ENCODE data around the gene VAV2. TPM values are rescaled to one million over a fixed set of nuclear protein-coding genes. Genes with fewer than 3 reads are reported as not detected.

Gene VAV2
- total RNA-seq, 1 donor from 2014 or later: 80.6 TPM

DNA sequence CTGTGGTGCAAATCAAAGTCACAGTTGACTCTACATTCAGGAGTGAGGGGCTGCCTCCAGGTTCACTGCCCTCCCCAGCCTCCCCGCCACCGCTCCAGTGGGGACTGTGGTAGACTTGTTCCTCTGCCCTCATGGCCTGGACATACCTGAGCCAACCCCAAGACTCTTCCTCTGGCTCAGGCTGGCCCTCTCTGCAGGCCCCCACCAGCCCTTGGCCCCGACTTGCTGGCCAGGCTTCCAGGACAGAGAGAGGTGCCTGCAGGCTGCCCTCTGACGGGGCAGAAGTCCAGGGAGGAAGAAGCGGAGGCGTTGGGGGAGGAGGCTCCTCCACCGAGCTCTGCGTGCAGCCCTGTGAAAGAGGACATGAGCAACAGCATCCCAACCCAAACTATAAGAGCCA lies 251.2 kb downstream of the VAV2 start:
- TF ChIP-seq, protein P1, sequence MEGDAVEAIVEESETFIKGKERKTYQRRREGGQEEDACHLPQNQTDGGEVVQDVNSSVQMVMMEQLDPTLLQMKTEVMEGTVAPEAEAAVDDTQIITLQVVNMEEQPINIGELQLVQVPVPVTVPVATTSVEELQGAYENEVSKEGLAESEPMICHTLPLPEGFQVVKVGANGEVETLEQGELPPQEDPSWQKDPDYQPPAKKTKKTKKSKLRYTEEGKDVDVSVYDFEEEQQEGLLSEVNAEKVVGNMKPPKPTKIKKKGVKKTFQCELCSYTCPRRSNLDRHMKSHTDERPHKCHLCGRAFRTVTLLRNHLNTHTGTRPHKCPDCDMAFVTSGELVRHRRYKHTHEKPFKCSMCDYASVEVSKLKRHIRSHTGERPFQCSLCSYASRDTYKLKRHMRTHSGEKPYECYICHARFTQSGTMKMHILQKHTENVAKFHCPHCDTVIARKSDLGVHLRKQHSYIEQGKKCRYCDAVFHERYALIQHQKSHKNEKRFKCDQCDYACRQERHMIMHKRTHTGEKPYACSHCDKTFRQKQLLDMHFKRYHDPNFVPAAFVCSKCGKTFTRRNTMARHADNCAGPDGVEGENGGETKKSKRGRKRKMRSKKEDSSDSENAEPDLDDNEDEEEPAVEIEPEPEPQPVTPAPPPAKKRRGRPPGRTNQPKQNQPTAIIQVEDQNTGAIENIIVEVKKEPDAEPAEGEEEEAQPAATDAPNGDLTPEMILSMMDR (IDR thresholded peaks at IDR 0.05; ENCODE audit: unreplicated experiment): no peak
- DNase-seq (ENCODE audit: low spot score, unreplicated experiment): no peak
- H3K4me1 Mint-ChIP-seq (ENCODE audit: low read depth): peaks cover 6% of the 10 kb centered on the region
- no peak overlapping the region for H3K4me3 Mint-ChIP-seq (ENCODE audit: low read depth)
- H3K27me3 Mint-ChIP-seq: peaks cover 3% of the 10 kb centered on the region
- peaks cover 7% of the 10 kb centered on the region for H3K9me3 Mint-ChIP-seq (ENCODE audit: low read depth)
- H3K36me3 Mint-ChIP-seq (ENCODE audit: insufficient read depth): no peaks in the 10 kb centered on the region
- no peak overlapping the region for H3K27ac Mint-ChIP-seq

DNA sequence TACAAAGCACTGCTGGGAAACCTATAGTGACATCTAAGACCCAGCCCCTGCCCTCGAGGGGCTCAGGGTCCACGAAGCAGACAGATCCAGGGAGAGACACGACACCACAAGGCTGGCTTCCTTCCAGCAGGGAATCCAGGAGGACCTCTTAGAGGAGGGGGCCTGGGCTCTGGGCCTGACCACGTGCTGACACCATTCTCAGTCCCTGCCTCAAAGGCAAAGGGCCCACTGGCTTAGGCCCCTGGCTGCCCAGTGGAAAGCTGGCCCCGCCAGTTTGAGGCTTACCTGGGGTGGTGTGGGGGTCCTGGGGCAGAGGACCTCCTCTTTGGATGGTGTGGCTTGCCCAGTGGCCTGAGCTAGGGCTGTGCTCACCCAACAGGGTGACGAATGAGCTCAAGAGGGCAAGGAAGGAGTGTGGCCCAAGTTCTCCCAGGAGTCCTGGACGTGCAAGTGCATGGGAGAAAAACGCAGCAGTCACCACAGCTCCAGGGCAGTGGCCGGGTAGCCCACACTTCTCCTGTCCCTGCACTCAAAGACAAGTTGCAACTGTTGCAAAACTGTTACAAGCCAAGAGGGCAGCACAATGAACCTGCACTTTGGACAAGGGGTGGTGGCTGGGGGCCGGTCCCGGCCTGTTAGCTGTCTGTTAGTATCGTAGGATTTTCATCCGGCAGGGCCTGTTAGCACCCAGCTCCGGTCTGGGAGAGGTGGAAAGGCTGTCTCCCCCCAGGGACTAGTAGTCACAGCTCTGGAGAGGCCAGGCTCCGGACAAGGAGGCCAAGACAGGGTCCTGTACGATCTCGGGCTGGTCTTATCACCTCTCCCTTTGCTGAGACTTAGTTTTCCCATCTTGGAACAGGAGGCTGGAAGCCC lies 252.5 kb downstream of the VAV2 start:
- H3K4me1 Mint-ChIP-seq (ENCODE audit: low read depth): peaks cover 7% of the 10 kb centered on the region
- H3K36me3 Mint-ChIP-seq (ENCODE audit: insufficient read depth): no peaks in the 10 kb centered on the region
- peaks cover 3% of the 10 kb centered on the region for H3K9me3 Mint-ChIP-seq (ENCODE audit: low read depth)
- no peak overlapping the region for H3K4me3 Mint-ChIP-seq (ENCODE audit: low read depth)
- DNase-seq (ENCODE audit: low spot score, unreplicated experiment): no peak
- peaks cover 3% of the 10 kb centered on the region for H3K27me3 Mint-ChIP-seq
- no peak overlapping the region for H3K27ac Mint-ChIP-seq
- TF ChIP-seq, protein P1 (IDR thresholded peaks at IDR 0.05; ENCODE audit: unreplicated experiment): no peak

DNA sequence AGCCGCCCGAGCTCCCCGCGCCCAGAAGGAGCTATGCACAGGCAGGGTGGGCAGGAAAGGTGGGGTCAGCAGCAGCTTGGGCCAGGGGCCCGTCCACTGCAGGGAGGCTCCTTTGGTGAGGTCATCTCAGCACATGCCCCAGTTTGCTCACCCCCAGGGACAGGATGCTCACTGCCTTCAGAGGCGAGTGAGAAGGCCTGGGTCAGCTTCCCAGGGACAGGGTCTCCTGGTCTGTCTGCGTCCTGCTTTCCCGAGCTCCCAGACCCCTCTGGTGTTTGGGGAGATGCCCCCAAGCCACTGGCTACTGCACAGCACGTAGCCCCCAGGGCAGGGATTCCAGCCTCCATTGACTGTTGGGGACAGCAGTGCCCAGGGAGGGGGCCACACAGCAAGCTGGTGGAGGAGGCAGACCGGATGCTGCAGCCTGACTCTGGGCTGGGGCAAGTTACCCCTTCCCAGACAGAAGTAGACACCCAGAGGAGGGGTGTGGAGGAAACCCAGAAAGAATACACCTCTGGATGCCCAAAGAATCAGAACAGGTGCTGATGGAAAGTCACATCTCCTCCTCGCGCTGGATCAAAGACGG lies 253.4 kb downstream of the VAV2 start:
- no peak overlapping the region for H3K4me3 Mint-ChIP-seq (ENCODE audit: low read depth)
- DNase-seq (ENCODE audit: low spot score, unreplicated experiment): no peak
- no peaks in the 10 kb centered on the region for H3K9me3 Mint-ChIP-seq (ENCODE audit: low read depth)
- TF ChIP-seq, protein P1 (IDR thresholded peaks at IDR 0.05; ENCODE audit: unreplicated experiment): no peak
- H3K27ac Mint-ChIP-seq: no peak overlapping the region
- peaks cover 3% of the 10 kb centered on the region for H3K27me3 Mint-ChIP-seq
- H3K4me1 Mint-ChIP-seq (ENCODE audit: low read depth): peaks cover 7% of the 10 kb centered on the region
- H3K36me3 Mint-ChIP-seq (ENCODE audit: insufficient read depth): no peaks in the 10 kb centered on the region

DNA sequence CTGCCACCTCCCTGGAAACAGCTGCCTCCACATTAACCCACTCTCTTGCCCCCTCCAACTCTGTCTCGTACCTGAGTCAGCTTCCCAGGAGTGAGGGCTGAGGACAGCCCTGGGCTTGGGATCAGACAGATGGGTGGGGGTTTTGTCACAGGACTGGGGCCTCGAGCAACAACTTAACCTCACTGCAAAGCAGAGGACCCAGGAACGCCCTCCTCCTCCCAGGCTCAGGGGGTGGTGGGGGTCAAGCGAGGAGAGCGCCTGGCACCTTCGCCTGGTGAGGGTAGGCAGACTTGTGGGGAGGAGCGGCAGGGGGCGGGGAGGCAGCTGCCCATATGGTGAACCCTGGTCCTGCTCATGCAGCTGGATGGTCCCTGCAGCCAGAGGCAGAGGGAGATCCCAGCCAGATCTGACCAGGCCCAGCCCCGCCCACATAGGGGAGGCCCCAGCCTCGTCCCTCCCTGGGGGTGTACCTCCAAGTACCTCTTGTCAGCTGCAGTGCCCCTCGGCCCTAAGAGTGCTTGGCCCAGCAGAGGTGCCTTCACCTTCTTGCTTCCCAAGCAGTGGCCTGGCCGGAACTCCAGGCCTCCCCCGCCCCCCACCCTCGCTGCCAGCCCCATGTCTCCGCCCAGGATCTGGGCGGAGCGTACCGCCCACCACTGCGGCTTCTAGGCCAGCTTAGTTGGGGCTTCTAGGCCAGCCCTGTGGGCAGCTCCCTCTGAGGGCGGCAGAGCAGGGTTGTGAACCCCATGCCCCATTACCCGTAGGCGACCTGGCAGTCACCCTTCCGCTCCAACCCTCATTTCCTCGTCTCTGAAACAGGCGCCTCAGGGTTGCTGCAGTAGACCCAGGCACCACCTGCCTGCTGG lies 254.1 kb downstream of the VAV2 start, which contains the start of gene SARDH:
Gene SARDH, minus strand, starts transcription at position 579 of the 866 bp plus-strand sequence. CDS start 4,179 bp downstream, outside the sequence.
- peaks cover 7% of the 10 kb centered on the region for H3K4me1 Mint-ChIP-seq (ENCODE audit: low read depth)
- H3K9me3 Mint-ChIP-seq (ENCODE audit: low read depth): no peaks in the 10 kb centered on the region
- TF ChIP-seq, protein P1 (IDR thresholded peaks at IDR 0.05; ENCODE audit: unreplicated experiment): no peak
- peaks cover 3% of the 10 kb centered on the region for H3K27me3 Mint-ChIP-seq
- DNase-seq (ENCODE audit: low spot score, unreplicated experiment): no peak
- no peaks in the 10 kb centered on the region for H3K36me3 Mint-ChIP-seq (ENCODE audit: insufficient read depth)
- peak within 1 kb of the TSS; percentile 24 for H3K27ac Mint-ChIP-seq
- peak within 1 kb of the TSS; percentile 24 for H3K4me3 Mint-ChIP-seq (ENCODE audit: low read depth)

Data from progenitor cell of endocrine pancreas (in vitro differentiated cells).